Dendritic cell treated with granulocyte-macrophage colony-stimulating factor and Interleukin-4, amounts not matched to agents 40 ng/mL and 50 ng/mL, for 4 days (primary cell): ENCODE measurements around the gene RBMS3.
"Not testable (repeated sequence)": the region's sequence is repeated elsewhere in the genome, so short reads cannot be mapped to it uniquely, and the experiment has no call there.

Experiments
- H3K27ac Mint-ChIP-seq: one replicate; pipeline ENCODE4 v1.8.0; 2022; ENCODE audit warnings: mild to moderate bottlenecking, mixed read lengths
- H3K27me3 Mint-ChIP-seq: one replicate; pipeline ENCODE4 v1.8.0; 2022; ENCODE audit warnings: mild to moderate bottlenecking, mixed read lengths
- H3K36me3 Mint-ChIP-seq: one replicate; pipeline ENCODE4 v1.8.0; 2022; ENCODE audit warnings: low read depth, mixed read lengths
- H3K4me1 Mint-ChIP-seq: one replicate; pipeline ENCODE4 v1.8.0; 2022; ENCODE audit warnings: low read depth, mixed read lengths
- H3K4me3 Mint-ChIP-seq: one replicate; pipeline ENCODE4 v1.8.0; 2022; ENCODE audit warnings: mild to moderate bottlenecking, moderate library complexity, mixed read lengths
- H3K9me3 Mint-ChIP-seq: one replicate; pipeline ENCODE4 v1.8.0; 2022; ENCODE audit warnings: mixed read lengths
- intact Hi-C: fragments of 100-400 bp; cut with micrococcal nuclease; formaldehyde crosslinking; loops from one replicate; pipeline ENCODE4 v1.15.0; 2022

The RBMS3 gene

DNA sequence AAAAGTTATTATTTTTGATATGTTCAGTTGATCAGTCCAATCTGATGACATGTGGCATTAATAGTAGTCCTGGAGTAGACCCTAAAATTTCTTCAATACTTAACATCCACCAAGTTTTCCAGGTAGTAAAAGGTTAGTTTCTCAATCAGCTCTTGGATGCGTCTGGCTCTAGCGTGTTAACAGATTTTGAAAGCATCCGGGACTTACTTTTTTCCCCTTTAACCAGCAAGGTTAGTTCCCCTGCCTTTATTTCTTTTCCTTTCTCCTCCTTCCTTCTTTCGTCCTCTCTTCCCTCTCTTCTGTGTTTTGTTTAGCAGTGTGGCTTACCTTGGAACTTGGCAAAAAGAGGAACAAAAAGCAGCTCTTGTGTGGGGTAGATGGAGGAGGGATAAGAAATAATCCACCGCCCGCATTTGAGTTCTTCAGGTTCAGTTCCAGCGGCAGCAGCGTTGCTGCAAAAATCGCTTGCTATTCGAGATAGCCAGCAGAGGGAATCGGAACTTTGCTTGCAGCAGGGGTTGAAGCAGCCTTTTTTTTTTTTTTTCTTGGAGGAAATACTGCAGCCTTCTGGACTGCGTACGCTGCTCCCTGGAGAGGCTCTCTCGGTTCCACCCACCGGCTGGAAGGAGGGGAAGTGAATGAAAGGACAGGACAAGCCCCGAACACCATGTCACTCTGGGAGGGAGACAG is at the start of gene RBMS3:
RBMS3 (plus strand) TSS at position 668 of the 690 bp plus-strand sequence.
- Mint-ChIP-seq H3K4me1 (peaks cover 18% of the 10 kb centered on the region), H3K36me3 (no peaks in the 10 kb centered on the region), H3K9me3 (no peaks in the 10 kb centered on the region), H3K27ac (peak within 1 kb of the TSS; percentile 45), H3K27me3 (peaks cover 16% of the 10 kb centered on the region), H3K4me3 (peak within 1 kb of the TSS; percentile 71)
- intact Hi-C loops = no loop called here

DNA sequence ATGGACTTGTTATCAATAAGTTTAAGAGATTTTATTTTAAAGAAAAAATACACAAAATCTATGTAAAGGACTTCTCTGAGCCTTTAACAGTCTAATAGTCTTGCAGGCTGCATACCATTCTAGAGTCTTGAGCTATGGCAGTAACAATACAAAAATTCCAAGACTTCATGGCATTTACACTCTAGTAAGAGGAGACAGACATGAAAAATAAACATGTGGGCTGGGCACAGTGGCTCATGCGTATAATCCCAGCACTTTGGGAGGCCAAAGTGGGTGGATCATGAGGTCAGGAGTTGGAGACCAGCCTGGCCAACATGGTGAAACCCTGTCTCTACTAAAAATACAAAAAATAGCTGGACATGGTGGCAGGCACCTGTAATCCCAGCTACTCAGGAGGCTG is 47.7 kb upstream of the RBMS3 start:
- H3K27ac Mint-ChIP-seq, H3K4me1 Mint-ChIP-seq, H3K27me3 Mint-ChIP-seq, H3K36me3 Mint-ChIP-seq, intact Hi-C loops, H3K4me3 Mint-ChIP-seq, H3K9me3 Mint-ChIP-seq: not testable (repeated sequence)

DNA sequence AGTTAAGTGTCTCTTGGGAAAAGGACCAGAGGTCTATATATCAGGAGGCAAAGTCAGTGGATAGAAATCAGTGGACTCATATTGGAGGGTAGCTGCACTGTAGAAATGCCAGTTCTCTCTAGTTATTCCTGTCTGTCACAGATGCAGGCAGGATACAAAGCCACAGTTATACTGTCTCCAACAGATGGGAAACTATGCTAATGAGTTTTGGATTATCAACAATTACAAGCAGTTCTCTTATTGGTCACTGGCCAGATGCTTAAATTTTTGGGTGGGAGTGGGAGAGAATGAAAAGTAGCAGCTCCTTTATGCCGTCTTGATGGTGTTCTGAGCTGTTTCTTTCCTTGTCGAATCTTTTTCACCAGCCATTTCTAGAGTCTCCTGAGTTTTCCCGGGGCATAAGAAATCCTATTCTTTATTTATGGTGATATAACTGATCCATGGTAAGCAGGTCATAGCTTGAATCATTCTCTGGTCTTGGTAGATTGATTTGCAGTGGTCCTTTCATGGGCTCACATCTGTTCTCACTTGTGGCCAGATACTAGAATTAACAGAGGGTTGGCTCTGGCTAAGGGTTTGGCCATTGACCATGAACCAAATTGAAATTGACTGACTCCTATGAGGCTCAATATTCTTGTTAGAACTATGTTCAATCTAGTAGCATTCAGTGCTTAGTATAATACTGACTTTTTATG is 44.6 kb upstream of the RBMS3 start:
- Mint-ChIP-seq H3K27me3 (no peaks in the 10 kb centered on the region), H3K27ac (no peak overlapping the region), H3K36me3 (no peaks in the 10 kb centered on the region), H3K9me3 (no peaks in the 10 kb centered on the region), H3K4me1 (peaks cover 10% of the 10 kb centered on the region), H3K4me3 (no peak overlapping the region)
- intact Hi-C loops = no loop called here

DNA sequence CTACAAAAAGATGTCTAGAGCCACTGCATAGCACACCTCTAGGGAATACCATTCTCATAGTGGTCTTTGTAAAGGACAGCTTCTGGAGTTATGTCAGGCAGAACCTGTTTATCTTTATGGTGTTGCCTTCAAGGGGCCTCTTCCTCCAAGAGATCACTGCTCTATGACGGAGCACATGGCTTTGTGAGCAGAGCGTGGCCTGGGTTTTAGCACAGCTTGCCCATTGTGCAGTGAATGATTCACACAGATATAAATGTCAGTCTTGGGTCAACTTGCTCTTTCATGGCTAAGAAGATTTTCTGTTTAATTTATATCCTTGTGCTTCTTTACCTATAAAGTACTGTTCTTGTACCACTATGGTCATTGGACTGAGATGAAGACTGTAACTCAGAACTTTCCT is 41.5 kb upstream of the RBMS3 start:
- no peak overlapping the region for H3K4me3 Mint-ChIP-seq
- intact Hi-C loops = no loop called here
- H3K27me3 Mint-ChIP-seq = no peaks in the 10 kb centered on the region
- H3K27ac Mint-ChIP-seq = no peak overlapping the region
- no peaks in the 10 kb centered on the region for H3K36me3 Mint-ChIP-seq
- peaks cover 10% of the 10 kb centered on the region for H3K4me1 Mint-ChIP-seq
- no peaks in the 10 kb centered on the region for H3K9me3 Mint-ChIP-seq

DNA sequence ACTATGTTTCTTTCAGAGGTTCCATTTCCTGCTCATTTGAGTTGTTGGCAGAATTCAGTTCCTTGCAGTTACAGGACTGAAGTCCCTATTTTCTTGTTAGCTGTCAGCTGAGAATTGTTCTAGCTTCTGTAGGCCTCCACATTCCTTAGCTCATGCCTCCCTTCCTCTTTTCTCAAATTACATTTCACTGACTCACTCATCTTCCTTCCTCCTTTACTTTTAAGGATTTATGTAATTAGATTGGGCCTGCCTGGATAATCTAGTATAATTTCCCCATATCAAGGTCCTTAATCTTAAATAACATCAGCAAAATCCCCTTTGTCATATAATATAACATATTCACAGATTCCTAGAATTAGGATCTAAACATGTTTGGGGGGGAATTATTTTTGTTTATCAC is 40.6 kb upstream of the RBMS3 start:
- Mint-ChIP-seq H3K27me3 (no peaks in the 10 kb centered on the region), H3K36me3 (no peaks in the 10 kb centered on the region), H3K4me1 (peaks cover 10% of the 10 kb centered on the region), H3K4me3 (no peak overlapping the region), H3K27ac (no peak overlapping the region), H3K9me3 (no peaks in the 10 kb centered on the region)
- intact Hi-C loops = no loop called here

DNA sequence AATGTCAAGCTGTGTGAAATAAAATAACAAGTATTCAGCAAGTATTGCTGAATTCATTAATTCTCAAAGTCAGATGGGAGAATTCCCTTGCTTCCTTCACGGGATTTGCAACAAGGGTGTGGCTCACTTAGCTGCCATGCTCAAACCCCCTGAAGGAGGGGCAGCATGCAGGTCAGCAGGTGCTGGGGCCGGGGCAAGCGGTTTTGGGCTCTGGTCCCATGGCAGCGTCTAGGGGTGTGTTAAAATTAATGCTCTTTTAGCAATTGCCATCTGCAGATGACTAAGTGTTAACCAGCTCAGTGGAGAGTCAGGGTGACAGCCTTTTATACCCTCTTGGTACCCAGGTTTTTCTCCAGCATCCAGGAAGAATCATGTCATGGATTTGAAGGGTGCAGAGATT is 40.0 kb upstream of the RBMS3 start:
- Mint-ChIP-seq H3K4me3 (no peak overlapping the region), H3K27ac (no peak overlapping the region)
- intact Hi-C loops = no loop called here

DNA sequence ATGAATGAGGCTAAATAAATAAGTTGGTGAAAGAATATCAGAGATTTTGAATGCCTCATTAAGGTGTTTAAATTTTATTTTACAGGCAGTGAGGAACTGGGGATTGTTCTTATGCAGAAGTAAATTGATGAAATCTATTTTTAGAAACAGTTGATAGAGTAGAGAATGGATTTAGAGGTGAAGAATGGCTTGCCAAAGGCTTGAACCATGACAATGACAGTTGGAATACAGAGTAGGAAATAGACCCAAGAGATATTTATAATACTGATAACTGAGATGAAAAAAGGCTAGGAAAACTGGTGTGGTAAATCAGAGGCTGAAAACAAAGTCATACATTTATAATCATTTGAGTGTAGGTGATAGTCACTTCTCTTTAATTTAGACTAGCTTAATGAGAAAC is 39.0 kb upstream of the RBMS3 start:
- intact Hi-C loops = no loop called here
- Mint-ChIP-seq H3K27ac (no peak overlapping the region), H3K4me1 (peaks cover 10% of the 10 kb centered on the region), H3K4me3 (no peak overlapping the region), H3K9me3 (no peaks in the 10 kb centered on the region), H3K27me3 (no peaks in the 10 kb centered on the region), H3K36me3 (no peaks in the 10 kb centered on the region)

More for the DNA sequence above, 40.0 kb upstream of the RBMS3 start:
- Mint-ChIP-seq H3K9me3 (no peaks in the 10 kb centered on the region), H3K4me1 (peaks cover 10% of the 10 kb centered on the region), H3K36me3 (no peaks in the 10 kb centered on the region), H3K27me3 (no peaks in the 10 kb centered on the region)

DNA sequence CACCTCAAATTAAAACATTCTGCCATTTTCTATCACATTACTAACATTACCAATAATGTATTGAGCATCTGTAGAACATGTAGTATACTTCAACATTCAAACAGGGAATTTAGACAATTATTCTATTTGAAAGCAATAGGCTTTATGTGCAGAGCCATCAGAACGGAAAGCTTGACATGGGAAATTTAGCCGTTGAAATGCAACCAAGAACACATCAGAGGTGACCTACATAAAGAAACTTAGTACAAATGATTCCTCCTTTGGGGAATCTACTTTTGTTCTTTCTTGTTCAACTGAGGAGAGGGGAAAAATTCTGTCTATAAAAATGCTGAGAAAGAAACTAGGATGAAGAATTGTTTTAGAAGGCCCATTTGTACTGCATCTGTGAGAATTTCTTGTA is 38.6 kb upstream of the RBMS3 start:
- H3K27me3 Mint-ChIP-seq = no peaks in the 10 kb centered on the region
- H3K4me3 Mint-ChIP-seq = no peak overlapping the region
- H3K9me3 Mint-ChIP-seq = no peaks in the 10 kb centered on the region
- intact Hi-C loops = no loop called here
- H3K4me1 Mint-ChIP-seq = peaks cover 10% of the 10 kb centered on the region
- no peaks in the 10 kb centered on the region for H3K36me3 Mint-ChIP-seq
- no peak overlapping the region for H3K27ac Mint-ChIP-seq

DNA sequence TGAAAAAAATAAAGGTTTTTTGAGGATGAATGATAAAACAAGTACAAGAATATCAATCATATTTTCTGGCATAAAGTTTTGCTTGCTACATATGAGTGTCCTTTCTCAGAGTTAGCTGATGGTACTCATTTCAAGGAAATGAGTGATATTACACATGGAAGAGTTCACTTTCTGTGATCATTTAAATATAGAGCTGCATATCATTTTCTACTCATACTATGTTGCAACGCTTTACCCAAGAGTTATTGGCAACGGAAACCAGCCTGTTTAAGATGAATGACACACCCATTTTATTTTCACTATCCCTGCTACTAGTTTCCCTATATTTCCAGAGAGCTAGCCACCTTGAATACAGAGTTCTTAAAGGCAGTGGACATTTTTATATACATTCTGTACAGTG is 35.4 kb upstream of the RBMS3 start:
- Mint-ChIP-seq H3K4me1 (peaks cover 1% of the 10 kb centered on the region), H3K27ac (no peak overlapping the region), H3K4me3 (no peak overlapping the region), H3K9me3 (no peaks in the 10 kb centered on the region), H3K36me3 (no peaks in the 10 kb centered on the region), H3K27me3 (no peaks in the 10 kb centered on the region)
- intact Hi-C loops = no loop called here

DNA sequence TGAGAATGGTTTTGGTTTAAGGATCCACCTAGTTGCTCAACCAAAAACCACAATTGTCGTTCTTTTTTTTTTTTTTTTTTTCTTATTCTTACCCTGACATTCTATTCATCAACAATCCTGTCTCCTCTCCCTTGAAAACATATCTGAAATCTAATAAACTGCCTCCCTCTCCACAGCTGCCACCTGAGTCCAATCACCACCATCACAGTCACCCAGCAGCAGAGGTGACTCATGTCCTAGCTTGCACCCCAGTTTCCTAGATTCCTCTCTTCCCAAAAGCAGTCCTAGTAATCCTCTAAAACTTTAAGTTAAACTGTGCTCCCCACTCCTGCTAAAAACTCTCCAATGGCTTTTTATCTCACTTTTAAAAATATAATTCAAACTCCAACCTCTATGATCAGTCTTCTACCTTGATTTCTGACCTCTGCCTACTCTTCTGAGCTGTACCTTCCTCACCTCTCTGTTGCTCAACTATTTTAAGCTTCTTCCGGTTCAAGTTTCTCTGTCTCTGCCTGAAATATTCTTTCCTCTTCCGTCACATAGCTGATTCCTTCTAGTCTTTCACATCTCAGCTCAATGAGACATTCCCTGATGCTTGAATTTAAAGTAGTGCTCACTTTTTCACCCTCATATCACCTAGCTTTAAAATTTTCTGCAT is 33.7 kb upstream of the RBMS3 start:
- Mint-ChIP-seq H3K4me1 (no peaks in the 10 kb centered on the region), H3K36me3 (no peaks in the 10 kb centered on the region), H3K9me3 (no peaks in the 10 kb centered on the region), H3K27me3 (no peaks in the 10 kb centered on the region), H3K4me3 (no peak overlapping the region), H3K27ac (no peak overlapping the region)
- intact Hi-C loops = no loop called here

DNA sequence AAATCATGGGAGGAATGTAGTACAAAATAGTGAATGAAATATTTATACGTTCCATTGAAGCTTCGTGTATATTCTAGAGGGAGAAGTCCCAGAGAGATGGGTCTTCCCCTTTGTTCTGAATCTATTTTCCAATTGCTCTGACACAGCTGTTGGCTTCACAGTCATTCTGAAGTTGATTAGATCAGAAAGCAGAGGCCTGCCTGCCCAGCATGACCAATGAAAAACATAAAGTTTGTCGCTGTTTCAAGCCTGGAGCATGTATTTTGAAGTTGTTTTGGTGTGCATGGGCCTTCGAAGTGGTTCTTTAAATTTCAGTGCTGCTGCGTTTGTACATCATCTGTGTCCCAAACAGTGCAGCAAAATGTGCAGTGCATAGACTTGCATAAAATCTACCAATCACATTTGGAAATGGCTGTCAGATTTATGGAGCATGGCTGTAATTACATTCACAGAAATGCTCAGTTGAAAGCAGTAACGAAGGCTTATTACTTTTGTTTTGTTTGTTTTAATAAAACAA is 31.0 kb upstream of the RBMS3 start:
- no peaks in the 10 kb centered on the region for H3K27me3 Mint-ChIP-seq
- no peaks in the 10 kb centered on the region for H3K4me1 Mint-ChIP-seq

DNA sequence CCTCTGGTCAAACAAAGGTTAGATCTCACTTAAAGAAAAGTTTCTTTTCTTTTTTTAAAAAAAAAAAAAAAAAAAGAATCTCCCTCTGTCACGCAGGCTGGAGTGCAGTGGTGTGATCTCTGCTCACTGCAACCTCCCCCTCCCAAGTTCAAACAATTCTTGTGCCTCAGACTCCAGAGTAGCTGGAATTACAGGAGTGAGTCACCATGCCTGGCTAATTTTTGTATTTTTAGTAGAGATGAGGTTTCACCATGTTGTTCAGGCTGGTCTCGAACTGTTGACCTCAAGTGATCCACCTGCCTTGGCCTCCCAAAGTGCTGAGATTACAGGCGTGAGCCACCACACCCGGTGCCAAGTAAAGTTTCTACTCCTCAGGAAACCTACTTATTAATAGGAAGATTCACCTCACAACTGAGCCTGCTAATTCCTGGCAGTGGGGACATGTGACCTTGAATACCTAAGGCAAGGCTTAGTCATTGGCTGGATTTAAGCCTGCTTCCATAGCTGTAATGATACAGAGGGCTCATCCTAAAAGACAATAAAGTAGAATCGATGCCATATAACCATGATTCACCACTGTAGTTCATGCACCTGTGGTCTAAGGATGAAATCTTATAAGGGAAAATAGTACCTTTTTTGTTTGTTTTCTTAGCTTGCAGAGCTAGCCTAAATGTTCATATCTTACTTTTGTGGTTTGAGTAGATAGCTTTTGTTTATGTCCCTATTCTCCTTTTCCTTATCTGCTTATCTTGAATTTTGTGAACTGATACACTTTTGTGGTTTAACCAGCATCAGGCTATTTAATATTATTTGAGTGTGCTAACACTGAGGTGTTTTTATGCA is 24.8 kb upstream of the RBMS3 start:
- intact Hi-C loops = no loop called here
- H3K27me3 Mint-ChIP-seq = no peaks in the 10 kb centered on the region
- H3K9me3 Mint-ChIP-seq = no peaks in the 10 kb centered on the region
- no peaks in the 10 kb centered on the region for H3K36me3 Mint-ChIP-seq
- H3K27ac Mint-ChIP-seq = no peak overlapping the region
- H3K4me3 Mint-ChIP-seq = no peak overlapping the region
- H3K4me1 Mint-ChIP-seq = no peaks in the 10 kb centered on the region

More for the DNA sequence above, 31.0 kb upstream of the RBMS3 start:
- no peak overlapping the region for H3K4me3 Mint-ChIP-seq
- no peaks in the 10 kb centered on the region for H3K9me3 Mint-ChIP-seq
- no peaks in the 10 kb centered on the region for H3K36me3 Mint-ChIP-seq
- no peak overlapping the region for H3K27ac Mint-ChIP-seq
- intact Hi-C loops = no loop called here

DNA sequence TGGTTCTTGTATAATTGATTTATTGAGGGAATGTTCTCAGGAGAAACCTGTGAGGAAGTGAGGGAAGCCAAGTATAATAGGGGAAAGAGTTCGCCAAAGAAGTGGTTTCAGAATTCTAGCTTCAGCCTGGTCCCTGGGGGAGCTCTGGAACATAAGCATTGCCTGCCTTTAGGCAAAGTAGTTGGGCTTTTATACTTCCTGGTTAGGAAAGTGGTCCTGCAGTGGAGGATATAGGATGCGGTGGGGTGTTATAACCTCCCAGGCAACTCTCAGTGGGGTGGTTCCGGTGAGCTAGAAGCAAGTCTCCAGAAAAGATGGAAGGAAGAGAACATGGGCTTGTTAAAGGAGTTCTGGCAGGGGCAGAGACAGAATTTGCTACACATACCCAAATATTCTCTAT is 22.7 kb upstream of the RBMS3 start:
- Mint-ChIP-seq H3K4me3 (no peak overlapping the region), H3K9me3 (no peaks in the 10 kb centered on the region), H3K27me3 (no peaks in the 10 kb centered on the region), H3K27ac (no peak overlapping the region), H3K4me1 (no peaks in the 10 kb centered on the region), H3K36me3 (no peaks in the 10 kb centered on the region)
- intact Hi-C loops = no loop called here

DNA sequence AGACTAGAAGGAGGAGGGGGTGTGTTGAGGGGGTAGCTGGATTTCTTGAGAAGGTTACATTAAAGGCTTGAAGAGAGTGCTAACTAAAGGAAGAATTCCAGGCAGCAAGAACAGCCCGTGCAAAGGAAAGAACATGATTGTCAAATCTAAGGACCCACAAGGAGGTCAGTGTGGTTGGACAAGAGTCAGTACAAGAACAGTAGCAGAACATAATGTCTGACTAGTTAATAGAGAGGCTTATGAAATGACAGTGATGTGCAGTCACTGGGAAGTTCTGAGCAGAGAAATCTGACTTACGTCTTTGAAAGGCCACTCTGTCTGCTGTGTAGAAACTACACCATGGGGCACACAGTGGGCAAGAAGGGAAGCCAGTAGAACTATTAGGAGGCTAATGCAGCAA is 19.8 kb upstream of the RBMS3 start:
- Mint-ChIP-seq H3K4me1 (no peaks in the 10 kb centered on the region), H3K36me3 (no peaks in the 10 kb centered on the region), H3K27ac (no peak overlapping the region), H3K4me3 (no peak overlapping the region), H3K27me3 (no peaks in the 10 kb centered on the region), H3K9me3 (no peaks in the 10 kb centered on the region)
- intact Hi-C loops = no loop called here
